ENCODE results near the gene ARL14EP.

ARL14EP gene

GRCh38 chr11:30380846-30381245 lies 57.9 kb downstream of the ARL14EP start:
- ATAC-seq (no peak), DNase-seq (no peak)

- ATAC-seq (no peak), DNase-seq (no peak)
Measured at GRCh38 chr11:30381879-30382278, 59.0 kb downstream of the ARL14EP start.
